ENCODE data around the gene SCGB1A1. TPM values are rescaled to one million over a fixed set of nuclear protein-coding genes. Genes with fewer than 3 reads are reported as not detected.

The SCGB1A1 gene
- total RNA-seq, 2 experiments from 2014 or later = not detected

DNA sequence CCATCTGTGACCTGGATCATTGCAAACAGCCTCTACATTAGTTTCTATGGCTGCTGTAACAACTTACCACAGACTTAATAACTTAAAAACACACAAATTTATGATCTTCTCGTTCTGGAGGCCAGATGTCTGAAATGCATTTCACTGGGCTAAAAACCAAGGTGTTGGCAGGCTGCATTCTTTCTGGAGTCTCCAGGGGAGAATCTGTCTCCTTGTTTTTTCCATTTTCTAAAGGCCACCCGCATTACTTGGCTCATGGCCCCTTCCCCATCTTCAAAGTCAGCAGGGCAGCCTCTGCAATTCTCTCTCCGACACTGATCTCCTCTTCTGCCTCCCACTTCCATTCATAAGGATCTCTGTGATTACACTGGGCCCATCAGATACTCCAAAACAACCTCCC lies 11.6 kb downstream of the SCGB1A1 start:
- no peak for DNase-seq
- ChIA-PET POLR2A (no interaction called here), CTCF (no interaction called here)
- Mint-ChIP-seq H3K27me3 (no peaks in the 10 kb centered on the region), H3K36me3 (no peaks in the 10 kb centered on the region), H3K4me3 (no peak overlapping the region), H3K27ac (no peak overlapping the region), H3K4me1 (ENCODE audit: low read depth) (peaks cover 28% of the 10 kb centered on the region), H3K9me3 (no peaks in the 10 kb centered on the region)
- intact Hi-C loops (cut with micrococcal nuclease) = no loop called here

DNA sequence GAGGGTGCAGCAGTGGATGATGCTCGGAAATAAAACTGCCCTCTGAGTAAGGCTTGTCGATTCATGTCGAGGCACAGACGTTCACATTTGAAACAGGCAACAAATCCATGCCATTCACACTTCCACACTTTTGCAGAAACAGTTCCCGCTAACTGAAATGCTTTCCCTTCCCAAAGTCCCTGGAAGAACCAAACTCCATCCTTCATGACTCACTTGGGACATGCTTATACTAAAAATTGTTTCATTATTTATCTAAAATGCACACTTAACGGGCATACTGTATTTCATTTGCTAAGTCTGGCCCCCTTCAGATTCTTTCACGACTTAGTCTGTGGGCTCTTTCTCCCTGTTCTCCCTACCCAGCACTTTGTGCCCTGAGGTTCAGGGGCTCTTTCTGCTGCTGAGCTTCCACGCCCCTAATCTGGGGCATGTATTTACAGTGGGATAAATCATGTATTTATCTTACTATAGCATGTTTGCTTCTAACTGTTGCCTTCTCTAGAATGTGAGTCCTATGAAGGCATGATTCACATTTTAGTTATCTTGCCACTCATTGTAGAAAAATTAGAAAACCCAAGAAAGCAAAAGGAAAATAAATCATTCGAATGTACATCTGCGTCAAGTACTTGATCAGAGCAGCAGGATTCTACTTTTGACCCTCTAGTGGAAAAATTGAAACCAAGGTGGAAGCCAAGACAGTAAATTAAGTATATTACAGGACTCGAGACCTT lies 12.5 kb downstream of the SCGB1A1 start:
- H3K4me3 Mint-ChIP-seq = no peak overlapping the region
- intact Hi-C loops (cut with micrococcal nuclease) = no loop called here

DNA sequence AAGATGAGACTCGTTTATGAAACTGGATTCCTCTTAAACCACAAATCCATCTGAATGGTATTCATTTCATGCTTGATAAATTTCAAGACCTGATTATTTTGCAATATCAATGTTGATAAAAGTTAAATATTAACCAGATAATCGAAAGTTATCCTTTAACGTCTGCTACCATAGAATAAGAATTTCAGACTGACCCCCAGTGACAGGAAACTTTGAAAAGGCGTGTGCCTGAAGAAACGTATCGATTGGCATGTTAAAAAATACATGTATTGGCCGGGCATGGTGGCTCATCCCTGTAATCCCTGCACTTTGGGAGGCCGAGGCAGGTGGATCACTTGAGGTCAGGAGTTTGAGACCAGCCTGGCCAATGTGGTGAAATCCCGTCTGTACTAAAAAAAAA lies 13.9 kb downstream of the SCGB1A1 start:
- ChIA-PET POLR2A (no interaction called here), CTCF (interaction anchor here (2.4 kb wide), 1 partner anchor 8 kb away, joined by 12 read pairs; no protein-coding TSS in a partner anchor)
- no peak for DNase-seq
- no peaks in the 10 kb centered on the region for H3K9me3 Mint-ChIP-seq
- H3K36me3 Mint-ChIP-seq = no peaks in the 10 kb centered on the region
- H3K4me3 Mint-ChIP-seq = no peak overlapping the region
- H3K4me1 Mint-ChIP-seq (ENCODE audit: low read depth) = peaks cover 18% of the 10 kb centered on the region
- intact Hi-C loops (cut with micrococcal nuclease) = no loop called here
- H3K27ac Mint-ChIP-seq = no peak overlapping the region
- no peaks in the 10 kb centered on the region for H3K27me3 Mint-ChIP-seq

More for the DNA sequence above, 12.5 kb downstream of the SCGB1A1 start:
- DNase-seq = no peak
- Mint-ChIP-seq H3K4me1 (ENCODE audit: low read depth) (peaks cover 31% of the 10 kb centered on the region), H3K27me3 (no peaks in the 10 kb centered on the region), H3K27ac (no peak overlapping the region), H3K9me3 (no peaks in the 10 kb centered on the region), H3K36me3 (no peaks in the 10 kb centered on the region)
- ChIA-PET POLR2A (no interaction called here), CTCF (no interaction called here)

- CTCF ChIA-PET = interaction anchor here (2.4 kb wide), 1 partner anchor 9 kb away, joined by 12 read pairs; no protein-coding TSS in a partner anchor
Measured at GRCh38 chr11:62433141-62433903, 14.5 kb downstream of the SCGB1A1 start.

DNA sequence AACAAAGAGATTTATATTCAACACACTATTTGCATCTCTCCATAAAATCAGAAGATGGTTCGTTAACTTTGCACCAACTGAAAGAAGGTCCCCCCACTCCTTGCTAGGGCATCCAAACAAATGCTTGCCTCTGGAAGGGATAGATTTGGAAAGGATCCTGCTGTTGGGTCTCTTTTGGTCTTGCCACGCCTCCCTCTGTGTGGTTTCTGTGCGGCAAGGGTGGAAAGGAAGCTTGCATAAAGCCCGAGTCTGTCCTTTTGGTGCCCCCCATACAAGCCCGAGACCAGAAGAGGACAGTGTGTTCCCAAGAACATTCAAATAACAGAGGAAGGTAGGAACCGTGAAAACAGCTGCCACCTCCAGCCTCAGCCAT lies 15.1 kb downstream of the SCGB1A1 start:
- Mint-ChIP-seq H3K27ac (no peak overlapping the region), H3K27me3 (no peaks in the 10 kb centered on the region), H3K36me3 (no peaks in the 10 kb centered on the region), H3K4me3 (no peak overlapping the region), H3K4me1 (ENCODE audit: low read depth) (peaks cover 8% of the 10 kb centered on the region), H3K9me3 (no peaks in the 10 kb centered on the region)
- intact Hi-C loops (cut with micrococcal nuclease) = no loop called here
- CTCF ChIA-PET = interaction anchor here (1.1 to 2.4 kb wide), 2 partner anchors 9 to 109 kb away, joined by 3 to 12 read pairs; no protein-coding TSS in a partner anchor
- POLR2A ChIA-PET = interaction anchor here (0.5 kb wide), 1 partner anchor 10 kb away, joined by 3 read pairs; no protein-coding TSS in a partner anchor
- DNase-seq = no peak

More at GRCh38 chr11:62433141-62433903, 14.5 kb downstream of the SCGB1A1 start:
- no peaks in the 10 kb centered on the region for H3K36me3 Mint-ChIP-seq
- H3K4me1 Mint-ChIP-seq (ENCODE audit: low read depth) = peaks cover 13% of the 10 kb centered on the region
- H3K9me3 Mint-ChIP-seq = no peaks in the 10 kb centered on the region
- POLR2A ChIA-PET = no interaction called here
- no peak for DNase-seq
- intact Hi-C loops (cut with micrococcal nuclease) = no loop called here
- no peaks in the 10 kb centered on the region for H3K27me3 Mint-ChIP-seq
- no peak overlapping the region for H3K4me3 Mint-ChIP-seq
- no peak overlapping the region for H3K27ac Mint-ChIP-seq

DNA sequence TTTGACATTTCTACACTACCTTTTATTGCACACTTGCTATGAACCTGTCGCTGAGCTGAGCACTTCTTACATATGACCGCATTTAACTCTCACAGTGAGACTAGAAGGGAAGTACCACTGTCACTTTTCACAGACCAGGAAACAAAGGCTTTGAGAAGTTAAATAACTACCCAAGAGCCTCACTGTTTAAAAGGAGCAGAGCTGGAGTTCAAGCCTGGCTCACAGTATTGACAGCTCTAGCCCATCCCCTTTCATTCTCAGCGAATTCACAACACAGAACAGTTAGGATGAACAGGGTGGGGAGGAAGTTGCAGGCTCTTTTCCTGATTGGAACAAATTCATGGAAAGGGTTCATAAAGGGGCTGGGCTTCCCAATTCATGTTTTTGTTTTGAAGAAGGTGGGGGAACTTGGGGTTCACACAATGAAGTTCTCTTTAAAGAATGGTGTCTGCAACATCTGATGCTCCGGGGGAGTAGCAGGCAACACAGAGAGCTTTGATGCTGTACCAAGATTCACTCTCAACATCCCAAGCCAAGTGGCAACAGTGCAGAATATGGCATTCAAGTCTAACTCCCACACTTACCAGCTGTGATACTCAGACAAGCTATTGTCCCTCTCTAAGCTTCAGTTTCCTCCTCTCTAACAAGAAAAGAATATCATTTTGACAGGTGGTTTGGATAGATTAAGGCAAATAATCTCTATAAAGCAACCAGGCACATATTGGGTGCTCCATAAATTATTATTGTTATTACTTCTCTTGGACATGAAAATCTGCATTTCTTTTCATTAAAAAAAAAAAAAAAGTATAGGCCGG lies 17.2 kb downstream of the SCGB1A1 start:
- H3K27me3 Mint-ChIP-seq = no peaks in the 10 kb centered on the region
- H3K27ac Mint-ChIP-seq = no peak overlapping the region
- no peaks in the 10 kb centered on the region for H3K9me3 Mint-ChIP-seq
- ChIA-PET CTCF (interaction anchor here (1.0 to 1.6 kb wide), 3 partner anchors 11 to 107 kb away, joined by 3 to 4 read pairs (median 4); no protein-coding TSS in a partner anchor), POLR2A (no interaction called here)
- intact Hi-C loops (cut with micrococcal nuclease) = no loop called here
- no peak for DNase-seq
- no peak overlapping the region for H3K4me3 Mint-ChIP-seq
- H3K36me3 Mint-ChIP-seq = no peaks in the 10 kb centered on the region
- H3K4me1 Mint-ChIP-seq (ENCODE audit: low read depth) = peaks cover 6% of the 10 kb centered on the region

GRCh38 chr11:62437616-62438015 lies 18.8 kb downstream of the SCGB1A1 start:
- Mint-ChIP-seq H3K36me3 (no peaks in the 10 kb centered on the region), H3K9me3 (no peaks in the 10 kb centered on the region), H3K4me3 (no peak overlapping the region), H3K27ac (no peak overlapping the region), H3K4me1 (ENCODE audit: low read depth) (peaks cover 6% of the 10 kb centered on the region), H3K27me3 (no peaks in the 10 kb centered on the region)
- DNase-seq = no peak
- CTCF ChIA-PET = interaction anchor here (0.6 to 1.6 kb wide), 3 partner anchors 13 to 1001 kb away, joined by 3 to 4 read pairs (median 4); no protein-coding TSS in a partner anchor
- POLR2A ChIA-PET = no interaction called here
- intact Hi-C loops (cut with micrococcal nuclease) = no loop called here

GRCh38 chr11:62438641-62439040 lies 19.8 kb downstream of the SCGB1A1 start:
- intact Hi-C loops (cut with micrococcal nuclease) = no loop called here
- no peaks in the 10 kb centered on the region for H3K9me3 Mint-ChIP-seq
- no peaks in the 10 kb centered on the region for H3K27me3 Mint-ChIP-seq
- POLR2A ChIA-PET = no interaction called here
- peaks cover 6% of the 10 kb centered on the region for H3K4me1 Mint-ChIP-seq (ENCODE audit: low read depth)
- CTCF ChIA-PET = no interaction called here
- DNase-seq = no peak
- no peak overlapping the region for H3K4me3 Mint-ChIP-seq
- H3K36me3 Mint-ChIP-seq = no peaks in the 10 kb centered on the region
- H3K27ac Mint-ChIP-seq = no peak overlapping the region

DNA sequence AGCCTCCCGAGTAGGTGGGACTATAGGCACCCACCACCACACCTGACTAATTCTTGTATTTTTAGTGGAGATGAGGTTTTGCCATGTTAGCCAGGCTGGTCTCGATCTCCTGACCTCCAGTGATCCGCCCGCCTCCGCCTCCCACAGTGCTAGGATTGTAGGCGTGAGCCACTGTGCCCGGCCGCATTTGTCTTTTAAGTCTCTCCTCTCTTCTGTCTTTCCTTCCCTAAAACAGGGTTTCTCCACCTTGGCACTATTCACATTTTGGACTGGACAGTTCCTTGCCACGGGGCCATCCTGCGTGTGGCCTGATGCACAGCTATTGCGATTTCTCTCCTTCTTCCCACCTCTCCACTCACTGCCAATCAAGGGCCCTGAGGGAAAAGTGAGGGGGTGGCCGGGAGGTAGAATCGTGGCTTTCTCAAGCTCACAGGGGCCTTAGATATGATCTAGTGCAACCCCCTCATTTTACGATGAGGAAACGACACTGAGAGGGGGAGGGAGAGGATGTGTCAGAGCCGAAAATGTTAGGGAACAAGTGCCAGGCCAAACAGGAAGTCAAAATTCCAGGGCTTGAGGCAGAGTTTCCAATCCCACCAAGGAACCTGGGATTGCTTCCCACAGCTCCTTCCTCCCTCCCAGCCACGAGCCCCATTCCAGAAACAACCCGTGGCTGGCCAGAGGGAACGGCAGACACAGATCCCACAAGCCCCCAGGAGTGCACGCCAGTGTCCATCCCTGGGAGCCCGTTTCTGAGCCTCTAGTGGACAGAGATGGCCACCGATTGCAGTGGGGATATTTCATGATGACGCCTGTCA lies 21.2 kb downstream of the SCGB1A1 start:
- intact Hi-C loops (cut with micrococcal nuclease) = no loop called here
- Mint-ChIP-seq H3K4me1 (ENCODE audit: low read depth) (peaks cover 12% of the 10 kb centered on the region), H3K27me3 (no peaks in the 10 kb centered on the region), H3K9me3 (no peaks in the 10 kb centered on the region), H3K36me3 (no peaks in the 10 kb centered on the region), H3K4me3 (no peak overlapping the region), H3K27ac (no peak overlapping the region)
- ChIA-PET POLR2A (no interaction called here), CTCF (interaction anchor here (0.6 kb wide), 1 partner anchor 134 kb away, joined by 3 read pairs; the partner anchor contains the start of gene EEF1G)
- no peak for DNase-seq

GRCh38 chr11:62443390-62444235 lies 24.8 kb downstream of the SCGB1A1 start:
- H3K9me3 Mint-ChIP-seq = no peaks in the 10 kb centered on the region
- peak overlapping the region; percentile 68 for H3K4me3 Mint-ChIP-seq
- peaks cover 9% of the 10 kb centered on the region for H3K4me1 Mint-ChIP-seq (ENCODE audit: low read depth)
- H3K27me3 Mint-ChIP-seq = peaks cover 11% of the 10 kb centered on the region
- no peak for DNase-seq
- ChIA-PET POLR2A (no interaction called here), CTCF (interaction anchor here (0.7 to 1.9 kb wide), 5 partner anchors 19 to 272 kb away, joined by 3 to 12 read pairs (median 3); no protein-coding TSS in a partner anchor)
- intact Hi-C loops (cut with micrococcal nuclease) = no loop called here
- no peaks in the 10 kb centered on the region for H3K36me3 Mint-ChIP-seq
- H3K27ac Mint-ChIP-seq = no peak overlapping the region

Measured in activated CD4-positive, alpha-beta memory T cell treated with anti-CD3 and anti-CD28 coated beads for 36 hours (primary cell).